Measurements from ENCODE around the gene SRPX2. TPM values are rescaled to one million over a fixed set of nuclear protein-coding genes. Genes with fewer than 3 reads are reported as not detected.

Gene SRPX2
- polyA plus RNA-seq, 3 donors, result not detected

DNA sequence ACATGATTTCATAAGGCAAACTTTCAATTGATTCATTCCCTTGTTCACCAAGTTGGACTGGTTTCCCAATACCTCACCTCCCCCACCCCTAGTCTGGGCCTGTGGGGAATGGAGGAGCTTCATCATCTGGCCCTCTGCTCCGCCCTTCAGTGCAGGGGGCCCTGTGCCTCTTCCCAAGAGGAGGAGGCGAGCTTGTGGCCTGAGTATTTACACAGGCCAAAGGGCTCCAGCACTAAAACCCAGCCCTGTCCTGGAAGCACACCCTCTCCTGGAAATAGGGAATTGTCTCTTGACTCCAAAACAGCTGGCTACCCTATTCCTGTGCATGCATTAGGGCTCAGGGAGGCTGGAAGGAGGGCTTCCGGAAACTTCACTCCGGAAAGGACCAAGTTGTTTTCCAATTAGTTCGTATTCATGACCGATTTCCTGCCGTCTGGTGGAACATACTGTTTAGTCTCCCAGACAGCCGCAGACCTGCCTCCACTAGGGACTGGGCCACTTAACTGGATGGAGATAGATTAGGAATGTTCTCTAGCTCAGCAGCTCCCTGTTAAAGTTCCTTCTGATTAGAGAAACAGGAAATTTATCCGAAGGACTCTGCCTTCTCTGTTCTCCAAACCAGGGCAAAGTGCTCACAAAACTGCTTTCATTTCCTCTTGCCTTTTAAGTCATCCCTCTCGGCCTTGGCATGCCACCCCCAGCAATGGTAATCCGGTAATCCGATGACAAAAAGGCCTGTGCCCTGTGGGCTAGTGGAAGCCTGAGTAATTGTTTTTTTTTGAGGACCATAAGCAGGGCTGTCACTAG is 5.8 kb downstream of the SRPX2 start:
- no peaks in the 10 kb centered on the region for H3K4me1 ChIP-seq (ENCODE audit: control insufficient read depth in 1 of 2, insufficient read depth in 2 of 2, low read length in 2 of 2)
- Mint-ChIP-seq H3K27me3 (ENCODE audit: low read depth in 3 of 3) (peaks cover 13 to 43% (median 21%) of the 10 kb centered on the region in 3 donors), H3K4me3 (no peak overlapping the region), H3K27ac (no peak overlapping the region), H3K4me1 (no peaks in the 10 kb centered on the region), H3K36me3 (no peaks in the 10 kb centered on the region), H3K9me3 (peaks cover 0 to 3% (median 0%) of the 10 kb centered on the region in 7 donors)
- H3K4me3 ChIP-seq (replicated peaks in 1 of 3; ENCODE audit: low read depth in 2 of 3, low read length in 3 of 3), result no peak overlapping the region
- no peak overlapping the region for H3K27ac ChIP-seq (ENCODE audit: low read depth in 1 of 2, low read length in 2 of 2)
- H3K27me3 ChIP-seq (ENCODE audit: control insufficient read depth in 2 of 2, insufficient read depth in 2 of 2, low read length in 2 of 2), result peaks cover 29 to 32% of the 10 kb centered on the region in 2 donors
- intact Hi-C loops (cut with micrococcal nuclease), result no loop called here
- no peak overlapping the region for H3K9ac ChIP-seq (ENCODE audit: insufficient read depth, low read length, poor library complexity, severe bottlenecking)
- no peak overlapping the region for H3K4me2 ChIP-seq (replicated peaks; ENCODE audit: extremely low read depth, low read length, poor library complexity, severe bottlenecking)
- TF ChIP-seq, protein P1, sequence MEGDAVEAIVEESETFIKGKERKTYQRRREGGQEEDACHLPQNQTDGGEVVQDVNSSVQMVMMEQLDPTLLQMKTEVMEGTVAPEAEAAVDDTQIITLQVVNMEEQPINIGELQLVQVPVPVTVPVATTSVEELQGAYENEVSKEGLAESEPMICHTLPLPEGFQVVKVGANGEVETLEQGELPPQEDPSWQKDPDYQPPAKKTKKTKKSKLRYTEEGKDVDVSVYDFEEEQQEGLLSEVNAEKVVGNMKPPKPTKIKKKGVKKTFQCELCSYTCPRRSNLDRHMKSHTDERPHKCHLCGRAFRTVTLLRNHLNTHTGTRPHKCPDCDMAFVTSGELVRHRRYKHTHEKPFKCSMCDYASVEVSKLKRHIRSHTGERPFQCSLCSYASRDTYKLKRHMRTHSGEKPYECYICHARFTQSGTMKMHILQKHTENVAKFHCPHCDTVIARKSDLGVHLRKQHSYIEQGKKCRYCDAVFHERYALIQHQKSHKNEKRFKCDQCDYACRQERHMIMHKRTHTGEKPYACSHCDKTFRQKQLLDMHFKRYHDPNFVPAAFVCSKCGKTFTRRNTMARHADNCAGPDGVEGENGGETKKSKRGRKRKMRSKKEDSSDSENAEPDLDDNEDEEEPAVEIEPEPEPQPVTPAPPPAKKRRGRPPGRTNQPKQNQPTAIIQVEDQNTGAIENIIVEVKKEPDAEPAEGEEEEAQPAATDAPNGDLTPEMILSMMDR (IDR thresholded peaks at IDR 0.05), result no peak
- 77% methylated on average over 4 of the region's 12 CpGs for WGBS (ENCODE audit: insufficient coverage)
- H4K20me1 ChIP-seq (ENCODE audit: insufficient read depth, low read length), result no peaks in the 10 kb centered on the region
- DNase-seq, result no peak
- H3K79me2 ChIP-seq (ENCODE audit: insufficient read depth, low read length), result no peaks in the 10 kb centered on the region
- H3K9me3 ChIP-seq (replicated peaks in 1 of 2; ENCODE audit: control insufficient read depth in 1 of 2, insufficient read depth in 1 of 2, low read length in 2 of 2), result no peaks in the 10 kb centered on the region
- no peaks in the 10 kb centered on the region for H3K36me3 ChIP-seq (replicated peaks in 1 of 2; ENCODE audit: control insufficient read depth in 1 of 2, insufficient read depth in 2 of 2, low read length in 2 of 2)
- H2AFZ ChIP-seq (ENCODE audit: insufficient read depth, low read depth, low read length, poor library complexity, severe bottlenecking), result no peak overlapping the region

DNA sequence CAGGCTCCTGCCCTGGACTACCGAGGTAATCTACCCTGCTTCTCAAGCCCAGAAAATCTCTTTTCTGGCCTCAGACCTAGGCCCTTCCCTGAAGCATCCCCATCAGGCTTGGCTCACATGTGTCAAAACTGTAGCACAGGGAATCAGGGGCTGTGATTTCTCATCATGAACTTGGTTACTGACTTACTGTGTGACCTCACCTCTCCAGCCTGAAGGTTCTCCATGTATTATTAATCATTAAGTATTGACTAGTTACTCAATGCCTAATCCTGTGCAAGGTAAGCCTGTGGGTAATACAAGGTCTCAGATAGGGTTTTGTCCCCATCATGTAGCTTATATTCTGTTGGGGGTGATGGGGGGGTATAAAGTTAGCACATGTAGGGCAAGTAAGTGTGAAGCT is 6.8 kb downstream of the SRPX2 start:
- Histone ChIP-seq H3K27me3 (ENCODE audit: control insufficient read depth in 2 of 2, insufficient read depth in 2 of 2, low read length in 2 of 2) (peaks cover 20 to 34% of the 10 kb centered on the region in 2 donors), H3K36me3 (replicated peaks in 1 of 2; ENCODE audit: control insufficient read depth in 1 of 2, insufficient read depth in 2 of 2, low read length in 2 of 2) (no peaks in the 10 kb centered on the region), H3K4me2 (replicated peaks; ENCODE audit: extremely low read depth, low read length, poor library complexity, severe bottlenecking) (no peak overlapping the region), H3K79me2 (ENCODE audit: insufficient read depth, low read length) (no peaks in the 10 kb centered on the region), H3K27ac (ENCODE audit: low read depth in 1 of 2, low read length in 2 of 2) (no peak overlapping the region), H3K4me3 (replicated peaks in 1 of 3; ENCODE audit: low read depth in 2 of 3, low read length in 3 of 3) (no peak overlapping the region), H4K20me1 (ENCODE audit: insufficient read depth, low read length) (no peaks in the 10 kb centered on the region), H3K9ac (ENCODE audit: insufficient read depth, low read length, poor library complexity, severe bottlenecking) (no peak overlapping the region), H3K4me1 (ENCODE audit: control insufficient read depth in 1 of 2, insufficient read depth in 2 of 2, low read length in 2 of 2) (no peaks in the 10 kb centered on the region), H3K9me3 (replicated peaks in 1 of 2; ENCODE audit: control insufficient read depth in 1 of 2, insufficient read depth in 1 of 2, low read length in 2 of 2) (no peaks in the 10 kb centered on the region), H2AFZ (ENCODE audit: insufficient read depth, low read depth, low read length, poor library complexity, severe bottlenecking) (no peak overlapping the region)
- H3K4me1 Mint-ChIP-seq, result no peaks in the 10 kb centered on the region
- no peak overlapping the region for H3K27ac Mint-ChIP-seq
- no peak for DNase-seq
- H3K9me3 Mint-ChIP-seq, result peaks cover 0 to 3% (median 0%) of the 10 kb centered on the region in 7 donors
- 83% methylated on average over 1 of the region's 1 CpG for WGBS (ENCODE audit: insufficient coverage)
- TF ChIP-seq, protein P1 (IDR thresholded peaks at IDR 0.05), result no peak
- no peaks in the 10 kb centered on the region for H3K36me3 Mint-ChIP-seq
- peaks cover 10 to 38% (median 21%) of the 10 kb centered on the region in 3 donors for H3K27me3 Mint-ChIP-seq (ENCODE audit: low read depth in 3 of 3)
- no peak overlapping the region for H3K4me3 Mint-ChIP-seq
- intact Hi-C loops (cut with micrococcal nuclease), result no loop called here

Measured in CD14-positive monocyte (primary cell).